GM12892 (cell line): ENCODE data around the gene KRTAP10-4.
"Not testable (repeated sequence)": the region's sequence is repeated elsewhere in the genome, so short reads cannot be mapped to it uniquely, and the experiment has no call there.

ENCODE experiments used
- DNase-seq: peaks from one replicate; pipeline ENCODE4 v3.0.0; 2011; ENCODE audit not compliant: insufficient read length
- FAIRE-seq: peaks from 2 replicates; lab custom pipeline; 2011; peaks lifted over from hg19 to GRCh38; lab: Jason Lieb, UNC
- POLR2A ChIP-seq: IDR thresholded peaks from 2 replicates; pipeline ENCODE4 v1.6.1; 2011; ENCODE audit warnings: low read depth, low read length, control low read depth
- POLR2AphosphoS5 ChIP-seq: IDR thresholded peaks from 2 replicates; pipeline ENCODE4 v1.6.1; 2011; ENCODE audit warnings: low read depth, low read length, control low read depth
- TAF1 ChIP-seq: IDR thresholded peaks from 2 replicates; pipeline ENCODE4 v1.6.1; 2011; ENCODE audit warnings: low read depth, mild to moderate bottlenecking, control low read depth, low read length, borderline replicate concordance

KRTAP10-4 gene

DNA sequence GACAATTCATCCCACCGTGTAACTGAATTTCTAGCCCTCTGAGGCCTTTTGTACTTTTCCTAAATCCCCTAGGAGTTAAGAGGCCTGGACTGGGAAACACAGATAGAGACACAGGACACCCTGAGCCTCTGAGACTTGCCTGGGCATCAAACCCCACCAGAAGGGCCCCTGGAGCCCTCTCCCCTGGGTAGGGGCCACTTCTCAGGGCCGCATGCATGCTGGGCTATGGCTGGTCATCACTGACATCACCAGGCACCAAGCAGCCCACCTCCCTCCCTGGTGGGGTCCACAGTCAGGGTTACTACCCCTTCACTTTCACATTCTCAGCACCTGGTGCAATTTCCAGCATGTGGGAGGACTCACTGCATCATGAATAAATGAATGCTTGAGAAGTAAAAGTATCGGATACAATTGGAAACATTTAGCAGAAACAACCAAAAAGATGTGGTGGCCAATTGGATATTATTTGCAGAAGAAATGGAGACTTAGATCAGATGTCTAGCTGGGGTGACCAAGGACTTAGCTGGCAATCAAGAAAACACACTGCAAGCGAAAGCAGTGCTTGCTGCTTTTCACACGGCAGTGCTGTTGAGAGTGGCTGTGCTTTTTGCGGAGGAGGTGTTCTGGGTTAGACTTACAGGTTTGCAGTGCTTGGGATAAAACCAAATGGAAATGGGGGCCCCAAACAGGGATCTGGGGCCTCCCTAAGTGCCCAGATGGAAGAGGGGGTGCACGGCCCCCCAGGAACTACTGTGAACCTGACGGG, 25.9 kb downstream of the KRTAP10-4 start:
- no peak for FAIRE-seq
- no peak for TF ChIP-seq POLR2AphosphoS5
- TF ChIP-seq TAF1: no peak
- TF ChIP-seq POLR2A: no peak

DNA sequence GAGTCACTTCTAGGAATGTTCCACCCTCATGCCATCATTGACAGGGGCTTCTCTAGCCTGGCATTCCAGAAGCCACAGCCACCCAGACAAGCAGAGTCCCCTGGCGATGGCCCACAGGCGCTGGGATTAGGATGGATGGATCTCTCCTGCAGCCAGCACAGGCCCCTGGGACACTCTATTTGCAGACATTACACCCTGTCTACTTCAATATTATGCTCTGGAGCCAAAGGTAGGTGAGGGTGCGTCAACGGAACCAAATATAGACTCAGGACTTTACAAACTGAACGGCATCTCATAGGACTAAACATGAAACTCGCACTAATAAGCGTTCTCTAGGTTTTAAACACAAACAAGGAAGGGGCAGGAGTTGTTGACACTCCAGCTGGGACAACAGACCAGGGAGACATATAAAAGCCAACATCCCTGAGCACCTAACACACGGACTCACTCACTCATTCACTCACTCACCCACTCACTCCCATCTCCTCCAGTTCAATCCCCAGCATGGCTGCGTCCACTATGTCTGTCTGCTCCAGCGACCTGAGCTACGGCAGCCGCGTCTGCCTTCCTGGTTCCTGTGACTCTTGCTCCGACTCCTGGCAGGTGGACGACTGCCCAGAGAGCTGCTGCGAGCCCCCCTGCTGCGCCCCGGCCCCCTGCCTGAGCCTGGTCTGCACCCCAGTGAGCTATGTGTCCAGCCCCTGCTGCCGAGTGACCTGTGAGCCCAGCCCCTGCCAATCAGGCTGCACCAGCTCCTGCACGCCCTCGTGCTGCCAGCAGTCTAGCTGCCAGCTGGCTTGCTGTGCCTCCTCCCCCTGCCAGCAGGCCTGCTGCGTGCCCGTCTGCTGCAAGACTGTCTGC, 26.8 kb downstream of the KRTAP10-4 start, which contains the start of gene KRTAP10-7:
TSS of gene KRTAP10-7 (plus strand) at position 480 of the 861 bp plus-strand sequence. CDS start at position 505, 25 bp downstream.
- not testable (repeated sequence) for DNase-seq, FAIRE-seq

More for the DNA sequence above, 25.9 kb downstream of the KRTAP10-4 start:
- DNase-seq: no peak

DNA sequence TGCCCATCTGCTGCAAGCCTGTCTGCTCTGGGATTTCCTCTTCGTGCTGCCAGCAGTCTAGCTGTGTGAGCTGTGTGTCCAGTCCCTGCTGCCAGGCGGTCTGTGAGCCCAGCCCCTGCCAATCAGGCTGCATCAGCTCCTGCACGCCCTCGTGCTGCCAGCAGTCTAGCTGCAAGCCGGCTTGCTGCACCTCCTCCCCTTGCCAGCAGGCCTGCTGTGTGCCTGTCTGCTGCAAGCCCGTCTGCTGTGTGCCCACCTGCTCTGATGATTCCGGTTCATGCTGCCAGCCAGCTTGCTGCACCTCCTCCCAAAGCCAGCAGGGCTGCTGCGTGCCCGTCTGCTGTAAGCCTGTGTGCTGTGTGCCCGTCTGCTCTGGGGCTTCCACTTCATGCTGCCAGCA, 27.6 kb downstream of the KRTAP10-4 start:
- not testable (repeated sequence) for FAIRE-seq

DNA sequence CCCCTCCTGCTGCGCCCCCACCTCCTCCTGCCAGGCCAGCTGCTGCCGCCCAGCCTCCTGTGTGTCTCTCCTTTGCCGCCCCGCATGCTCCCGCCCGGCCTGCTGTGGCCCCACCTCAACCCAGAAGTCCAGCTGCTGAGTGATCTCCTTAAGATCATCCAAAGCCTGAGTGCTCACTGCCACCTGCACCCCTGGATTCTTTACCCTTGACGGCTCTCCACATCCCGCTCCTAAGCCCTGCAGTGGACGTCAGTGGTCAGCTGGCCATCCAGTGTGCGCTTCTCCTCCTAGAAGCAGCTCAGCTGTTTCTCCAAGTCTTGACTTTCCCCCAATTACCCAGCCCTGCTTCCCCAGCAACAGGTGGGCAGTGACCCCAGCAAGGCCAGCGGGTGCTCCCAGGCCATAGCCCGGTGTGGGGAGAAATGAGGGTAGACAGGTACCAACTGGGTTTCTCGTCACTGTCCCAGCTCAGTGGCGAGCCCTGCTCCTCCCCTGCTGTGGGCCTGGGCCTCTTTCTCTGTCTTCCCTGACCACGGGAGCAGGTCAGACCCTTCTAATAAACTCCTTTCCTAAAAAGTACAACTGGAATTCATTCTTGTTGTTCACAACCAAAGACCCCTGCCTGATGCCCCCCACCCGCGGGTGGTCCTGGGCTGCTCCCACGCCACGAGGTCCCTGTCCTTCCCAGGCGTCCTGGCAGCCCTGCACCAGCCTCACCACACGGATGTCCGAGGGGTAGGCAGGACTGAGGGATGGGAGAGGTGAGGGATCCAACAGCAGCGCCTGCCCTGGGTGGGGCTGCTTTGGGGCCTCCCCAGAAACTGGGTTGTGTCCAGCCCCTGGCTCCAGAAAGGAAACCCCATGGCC, 28.3 kb downstream of the KRTAP10-4 start:
- DNase-seq: no peak
- FAIRE-seq: no peak
- TF ChIP-seq POLR2AphosphoS5: no peak
- TF ChIP-seq POLR2A: no peak
- TF ChIP-seq TAF1: no peak

More for the DNA sequence above, 27.6 kb downstream of the KRTAP10-4 start:
- not testable (repeated sequence) for DNase-seq

DNA sequence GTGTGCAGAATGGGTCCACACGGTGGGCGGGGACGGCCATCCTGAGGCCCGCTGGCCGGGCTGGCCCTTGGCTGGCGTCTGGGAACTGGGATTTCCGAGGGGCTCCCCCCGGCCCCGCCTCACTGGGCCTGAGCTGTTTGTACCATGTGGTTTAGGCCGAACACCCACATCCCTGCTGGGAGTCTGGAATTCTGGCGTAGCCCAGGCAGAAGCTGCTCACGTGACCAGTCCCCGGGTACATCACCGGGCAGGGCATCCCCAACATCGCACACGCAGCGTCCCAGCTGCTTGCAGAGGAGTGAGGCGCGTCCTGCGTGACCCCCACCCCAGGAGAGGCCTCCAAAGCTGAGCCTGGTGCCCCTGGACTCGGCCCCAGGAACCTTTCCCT, 28.9 kb downstream of the KRTAP10-4 start:
- DNase-seq (no peak), FAIRE-seq (no peak)
- TF ChIP-seq POLR2AphosphoS5 (no peak), POLR2A (no peak), TAF1 (no peak)

DNA sequence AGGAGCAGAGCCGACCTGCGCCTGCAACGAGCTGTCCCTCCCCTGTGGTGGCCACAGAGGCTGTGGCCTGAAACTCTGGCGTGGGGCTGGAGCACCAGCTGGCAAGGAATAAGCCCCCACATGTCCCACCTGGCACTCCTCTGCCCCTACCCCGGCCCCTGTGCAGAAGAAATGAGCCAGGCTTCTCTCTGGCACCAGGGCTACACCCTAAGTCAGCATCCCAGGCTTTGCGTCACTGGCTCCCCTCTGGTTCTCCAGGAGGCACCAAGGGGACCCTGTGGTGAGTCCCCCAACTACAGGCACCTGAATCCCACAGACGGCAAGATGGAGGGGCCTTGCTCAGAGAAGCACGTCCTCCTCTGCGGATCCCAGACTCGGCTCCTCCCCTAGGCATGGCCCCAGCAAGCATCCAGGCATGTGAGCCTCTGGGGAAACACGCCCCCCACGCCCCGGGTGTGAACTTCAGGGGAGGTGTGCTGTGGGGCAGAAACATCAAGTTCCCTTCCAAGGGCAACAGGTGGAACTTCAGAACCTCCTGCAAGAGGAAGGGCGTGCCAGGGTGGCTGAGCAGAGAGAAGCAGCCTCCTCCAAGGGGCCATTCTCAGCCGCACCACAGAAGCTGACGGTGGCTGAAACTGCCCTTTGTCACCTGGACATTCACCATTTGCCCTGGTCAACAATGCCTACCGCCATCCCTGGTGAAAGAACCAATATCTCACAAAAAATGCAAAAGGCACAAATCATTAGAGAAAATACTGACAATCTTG, 29.8 kb downstream of the KRTAP10-4 start:
- DNase-seq: no peak
- no peak for FAIRE-seq
- TF ChIP-seq TAF1: no peak
- TF ChIP-seq POLR2AphosphoS5: no peak
- TF ChIP-seq POLR2A: no peak

DNA sequence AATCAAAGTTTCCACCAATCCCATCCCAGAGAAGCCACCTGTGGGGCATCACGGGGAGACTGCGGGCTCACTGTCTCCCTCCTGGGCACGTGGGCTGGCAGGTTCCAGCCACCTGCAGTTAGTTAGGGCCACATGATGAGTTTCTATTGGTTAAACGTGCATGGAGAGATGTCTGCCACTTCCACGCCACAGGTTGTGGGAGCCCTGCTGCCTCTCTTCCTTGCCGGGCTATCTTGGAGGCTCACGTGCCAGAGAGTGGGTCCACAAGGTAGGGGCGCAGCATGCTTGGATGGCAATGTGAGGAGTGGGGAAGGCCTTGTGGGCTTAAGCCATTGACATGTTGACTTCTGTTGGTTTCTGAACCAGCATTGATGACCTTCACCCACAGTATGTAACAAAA, 30.4 kb downstream of the KRTAP10-4 start:
- DNase-seq (no peak), FAIRE-seq (no peak)
- no peak for TF ChIP-seq POLR2AphosphoS5
- no peak for TF ChIP-seq POLR2A
- no peak for TF ChIP-seq TAF1

DNA sequence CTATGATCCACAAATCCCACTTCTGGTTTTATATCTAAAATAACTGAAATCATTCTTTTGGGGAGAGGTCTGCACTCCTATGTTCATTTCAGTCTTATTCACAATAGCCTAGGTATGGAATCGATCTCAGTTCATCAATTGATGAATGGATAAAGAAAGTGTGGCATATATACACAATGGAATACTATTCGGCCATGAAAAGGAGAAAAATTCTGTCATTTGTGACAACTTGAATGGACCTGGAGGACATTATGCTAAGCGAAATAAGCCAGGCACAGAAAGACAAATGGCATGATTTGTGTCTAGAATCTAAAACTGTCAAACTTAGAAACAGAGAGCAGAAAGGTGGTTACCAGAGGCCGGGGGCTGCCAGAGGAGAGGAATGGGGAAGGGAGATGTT, 33.0 kb downstream of the KRTAP10-4 start:
- FAIRE-seq: no peak
- DNase-seq: no peak
- TF ChIP-seq TAF1 (no peak), POLR2AphosphoS5 (no peak), POLR2A (no peak)

DNA sequence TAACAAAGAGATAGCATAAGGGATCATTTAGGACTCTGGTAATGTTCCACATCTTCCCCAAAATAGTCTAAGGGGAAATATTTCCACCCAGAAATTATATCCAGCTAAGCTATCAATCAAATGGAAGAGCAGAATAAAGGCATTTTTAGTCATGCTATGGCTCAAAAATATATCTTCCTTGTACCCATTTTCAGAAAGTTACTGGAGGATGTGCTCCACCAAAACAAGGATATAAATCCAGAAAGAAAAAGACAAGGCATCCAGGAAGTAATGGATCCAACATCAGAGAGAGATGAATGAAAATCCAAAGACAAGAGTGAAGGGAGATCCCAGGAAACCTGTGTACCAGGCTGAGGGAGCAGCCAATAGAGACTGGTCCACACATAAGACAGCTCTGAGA, 35.7 kb downstream of the KRTAP10-4 start:
- no peak for TF ChIP-seq POLR2A
- no peak for TF ChIP-seq POLR2AphosphoS5
- no peak for TF ChIP-seq TAF1
- no peak for FAIRE-seq
- DNase-seq: no peak

DNA sequence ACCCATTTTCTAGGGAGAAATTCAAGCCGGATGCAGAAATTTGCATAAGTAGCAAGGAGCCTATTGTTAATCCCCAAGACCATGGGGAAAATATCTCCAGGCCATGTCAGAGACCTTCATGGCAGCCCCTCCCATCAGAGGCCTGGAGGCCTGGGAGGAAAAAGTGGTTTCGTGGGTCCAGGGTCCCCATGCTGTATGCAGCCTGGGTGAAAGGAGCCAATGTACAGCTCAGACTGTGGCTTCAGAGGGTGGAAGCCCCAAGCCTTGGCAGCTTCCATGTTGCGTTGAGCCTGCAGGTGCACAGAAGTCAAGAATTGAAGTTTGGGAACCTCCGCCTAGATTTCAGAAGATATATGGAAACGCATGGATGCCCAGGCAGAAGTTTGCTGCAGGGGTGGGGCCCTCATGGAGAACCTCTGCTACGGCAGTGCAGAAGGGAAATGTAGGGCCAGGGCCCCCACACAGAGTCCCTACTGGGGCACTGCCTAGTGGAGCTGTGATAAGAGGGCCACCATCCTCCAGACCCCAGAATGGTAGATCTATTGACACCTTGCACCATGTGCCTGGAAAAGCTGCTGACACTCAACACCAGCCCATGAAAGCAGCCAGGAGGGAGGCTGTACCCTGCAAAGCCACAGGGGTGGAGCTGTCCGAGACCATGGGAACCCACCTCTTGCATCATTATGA, 36.8 kb downstream of the KRTAP10-4 start:
- DNase-seq, FAIRE-seq: not testable (repeated sequence)

DNA sequence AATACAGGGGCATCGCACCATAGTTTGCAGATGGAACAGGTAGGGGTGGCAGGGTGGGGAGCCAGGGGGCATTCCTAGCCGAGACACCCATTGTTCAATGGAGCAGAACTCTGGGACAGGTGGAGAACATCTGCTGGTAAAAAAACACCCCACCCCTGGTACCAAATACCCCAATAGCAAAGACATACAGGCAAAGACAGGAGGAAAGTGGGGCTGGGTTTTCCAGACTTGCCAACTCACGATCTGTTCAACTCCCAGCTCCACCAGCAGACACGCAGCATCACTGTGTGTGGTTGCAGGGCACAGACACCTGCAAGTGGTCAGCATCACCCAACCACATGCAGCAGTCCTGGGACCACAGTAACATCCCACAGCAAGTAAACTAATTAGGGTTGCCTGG, 38.0 kb downstream of the KRTAP10-4 start:
- FAIRE-seq: no peak
- DNase-seq: no peak
- no peak for TF ChIP-seq POLR2A
- TF ChIP-seq TAF1: no peak
- no peak for TF ChIP-seq POLR2AphosphoS5
